ENCODE data around the gene CCDC142. TPM values are rescaled to one million over a fixed set of nuclear protein-coding genes. Genes with fewer than 3 reads are reported as not detected.

CCDC142 gene
- total and polyA plus RNA-seq, 11 donors = 4.4 to 13.4 (median 6.4) TPM

GRCh38 chr2:74527741-74528140 lies 44.9 kb upstream of the CCDC142 start:
- no peak for DNase-seq
- Histone ChIP-seq H3K9me3 (no peaks in the 10 kb centered on the region), H3K4me3 (no peak overlapping the region), H3K27ac (no peak overlapping the region), H3K27me3 (no peaks in the 10 kb centered on the region), H3K36me3 (peaks cover 0 to 46% (median 39%) of the 10 kb centered on the region in 9 donors), H3K4me1 (peaks cover 5 to 36% (median 26%) of the 10 kb centered on the region in 12 donors)
- intact Hi-C loops (cut with DNase I) = loop anchor here in 2 of 10 donors (2.0 to 5.0 kb wide), 2 partner anchors 21 to 40 kb away; partner anchors contain the start of gene PCGF1 (in 1 of the 2)
- no peak for TF ChIP-seq CTCF (IDR thresholded peaks at IDR 0.05)
- no peak for TF ChIP-seq POLR2A (IDR thresholded peaks at IDR 0.05)
- no peak for ATAC-seq
- 92 to 96% (median 95%) methylated on average over 9 of the region's 9 CpGs for WGBS, 4 donors

GRCh38 chr2:74526649-74527230 lies 43.9 kb upstream of the CCDC142 start:
- ATAC-seq (no peak), DNase-seq (no peak)
- TF ChIP-seq POLR2A (IDR thresholded peaks at IDR 0.05) (no peak), CTCF (IDR thresholded peaks at IDR 0.05) (no peak)
- intact Hi-C loops (cut with DNase I) = loop anchor here in 1 of 10 donors (5.0 kb wide), 1 partner anchor 39 kb away; no protein-coding TSS in a partner anchor
- H3K4me3 ChIP-seq = no peak overlapping the region
- peaks cover 0 to 36% (median 30%) of the 10 kb centered on the region in 9 donors for H3K36me3 ChIP-seq
- no peak overlapping the region for H3K27ac ChIP-seq
- peaks cover 5 to 33% (median 25%) of the 10 kb centered on the region in 12 donors for H3K4me1 ChIP-seq
- H3K27me3 ChIP-seq = no peaks in the 10 kb centered on the region
- 96 to 98% (median 97%) methylated on average over 11 of the region's 11 CpGs for WGBS, 4 donors
- H3K9me3 ChIP-seq = no peaks in the 10 kb centered on the region

- Histone ChIP-seq H3K9me3 (no peaks in the 10 kb centered on the region), H3K4me3 (no peak within 1 kb of the TSS), H3K27ac (no peak within 1 kb of the TSS), H3K27me3 (peaks cover 0 to 4% (median 0%) of the 10 kb centered on the region in 9 donors), H3K36me3 (peaks cover 0 to 32% (median 27%) of the 10 kb centered on the region in 9 donors), H3K4me1 (peaks cover under 1 to 25% (median 17%) of the 10 kb centered on the region in 12 donors)
- DNase-seq (no peak), ATAC-seq (no peak)
- intact Hi-C loops (cut with DNase I) = loop anchor here in 1 of 10 donors (5.0 kb wide), 1 partner anchor 39 kb away; no protein-coding TSS in a partner anchor
- TF ChIP-seq CTCF (IDR thresholded peaks at IDR 0.05) (no peak), POLR2A (IDR thresholded peaks at IDR 0.05) (no peak)
- 87 to 92% (median 89%) methylated on average over 11 of the region's 11 CpGs for WGBS, 4 donors
These were observed 43.2 kb upstream of the CCDC142 start, which contains the start of gene DQX1 for GRCh38 chr2:74525717-74526648. DQX1 (minus strand) TSS chr2:74526231; CDS start chr2:74525729, 502 bp downstream.

Data from heart left ventricle (tissue), 16 donors.